Choroid plexus epithelial cell (primary cell): ENCODE data around the gene PITRM1.
A peak's percentile ranks its signal among the peaks of the same experiment; 100 is the strongest.

Experiments
- DNase-seq: peaks from one replicate; pipeline ENCODE4 v3.0.0-alpha.2; 2010; ENCODE audit warnings: low read depth
- H3K4me3 ChIP-seq: 2 replicates; pipeline ENCODE4 v1.5.1; 2011; ENCODE audit warnings: low read depth, mild to moderate bottlenecking, control low read depth, low read length, moderate library complexity
- CTCF ChIP-seq: conservative IDR thresholded peaks from 2 replicates; pipeline ENCODE4 v1.5.1; 2011; ENCODE audit warnings: low read depth, mild to moderate bottlenecking, control low read depth, inconsistent platforms, low read length, moderate library complexity

The PITRM1 gene

DNA sequence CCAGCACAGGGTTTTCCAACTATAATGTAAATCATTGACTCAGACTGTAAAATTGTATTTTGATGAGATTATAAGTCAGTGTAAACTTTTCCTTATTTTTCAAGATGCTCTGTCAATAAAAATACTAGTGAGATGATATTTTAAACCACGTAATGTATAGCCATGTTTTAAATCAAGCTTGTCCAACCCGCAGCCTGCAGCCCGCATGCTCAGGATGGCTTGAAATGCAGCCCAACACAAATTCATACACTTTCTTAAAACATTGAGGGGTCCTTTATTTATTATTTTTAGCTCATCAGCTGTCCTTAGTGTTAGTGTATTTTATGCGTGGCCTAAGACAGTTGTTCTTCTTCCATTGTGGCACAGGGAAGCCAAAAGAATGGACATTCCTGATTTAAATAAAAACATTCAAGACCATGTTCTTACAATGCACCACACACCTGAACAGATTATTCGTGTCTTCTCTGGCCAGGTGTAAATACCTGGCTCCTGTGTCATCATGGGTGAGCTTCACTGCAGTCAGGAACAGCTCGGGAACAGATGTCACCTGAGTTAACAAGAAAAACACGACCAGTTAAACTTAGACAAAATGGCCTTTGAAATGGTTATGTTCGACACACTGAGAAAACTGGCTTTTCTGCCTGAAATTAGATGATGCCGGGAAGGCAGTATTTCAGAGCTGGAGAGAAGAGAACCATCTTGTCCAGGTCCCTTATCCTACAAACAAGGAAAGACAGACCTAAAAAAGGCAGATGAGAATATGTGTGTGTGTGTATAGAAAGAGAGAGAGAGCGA, 5.9 kb downstream of the PITRM1 start:
- no peak for DNase-seq
- H3K4me3 ChIP-seq: no peak overlapping the region
- TF ChIP-seq CTCF: no peak

GRCh38 chr10:3165196-3165595, 7.4 kb downstream of the PITRM1 start:
- no peak overlapping the region for H3K4me3 ChIP-seq
- no peak for DNase-seq
- no peak for TF ChIP-seq CTCF

- no peak overlapping the region for H3K4me3 ChIP-seq
- no peak for DNase-seq
- TF ChIP-seq CTCF: no peak
These were observed 8.7 kb downstream of the PITRM1 start for GRCh38 chr10:3163879-3164278.

DNA sequence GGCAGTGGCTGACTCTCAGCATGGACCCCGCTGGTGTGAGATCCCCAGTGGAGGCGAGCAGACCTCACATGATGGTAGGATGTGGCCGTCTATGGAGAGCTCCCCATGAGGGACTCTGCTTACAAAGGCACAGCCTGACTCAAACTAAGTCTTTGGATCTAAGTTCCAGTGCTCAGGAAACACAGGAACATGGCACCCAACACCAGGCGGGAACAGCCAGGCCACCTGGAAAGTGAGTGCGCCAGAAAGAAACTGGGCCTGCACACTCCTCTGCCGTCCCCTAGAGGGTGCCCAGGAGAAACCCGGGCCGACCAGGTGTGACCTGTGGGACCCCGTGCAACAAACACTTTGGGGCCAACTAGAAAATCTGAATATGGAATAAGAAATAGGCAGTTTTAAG, 10.0 kb downstream of the PITRM1 start:
- no peak overlapping the region for H3K4me3 ChIP-seq
- no peak for DNase-seq
- TF ChIP-seq CTCF: peak; percentile 38

DNA sequence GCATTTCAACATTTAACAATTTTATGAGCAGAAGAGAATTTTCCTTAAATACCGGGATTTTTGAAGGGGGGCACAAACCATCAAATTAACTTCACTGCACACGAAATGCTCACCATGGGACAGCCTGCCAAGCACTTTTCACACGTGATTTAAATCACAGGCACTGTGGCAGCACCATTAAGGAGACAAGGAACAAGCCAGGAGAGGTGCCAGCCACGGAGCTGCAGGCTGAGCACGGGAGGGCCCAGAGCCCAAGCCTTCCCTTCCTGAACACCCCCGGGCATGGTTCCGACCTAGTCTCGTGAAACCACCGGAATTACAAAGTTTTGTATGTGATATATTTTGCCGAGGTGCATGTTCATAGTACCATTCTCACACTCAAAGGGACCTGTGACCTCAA, 13.4 kb downstream of the PITRM1 start:
- H3K4me3 ChIP-seq: no peak overlapping the region
- no peak for TF ChIP-seq CTCF
- no peak for DNase-seq

- no peak overlapping the region for H3K4me3 ChIP-seq
- DNase-seq: no peak
- TF ChIP-seq CTCF: no peak
These were observed 17.9 kb downstream of the PITRM1 start for GRCh38 chr10:3154666-3155065.

DNA sequence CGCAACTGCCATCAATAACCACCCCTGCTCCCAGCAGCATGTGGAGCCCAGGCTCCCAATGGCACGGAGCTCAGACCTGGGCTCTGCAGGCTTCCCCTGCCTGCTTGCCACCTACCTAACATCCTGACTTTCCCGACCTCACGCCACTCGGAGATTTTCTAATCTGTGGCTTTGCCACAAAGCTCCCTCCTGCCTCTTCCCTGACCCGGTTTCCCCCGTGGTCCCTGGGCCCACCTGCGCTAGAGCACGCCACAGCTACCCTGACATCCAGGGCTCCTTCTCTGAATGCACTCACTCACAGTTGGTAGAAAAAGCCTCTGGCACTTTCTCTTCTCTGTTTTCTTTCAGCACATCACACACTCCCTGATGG, 20.0 kb downstream of the PITRM1 start:
- no peak for TF ChIP-seq CTCF
- no peak for DNase-seq
- no peak overlapping the region for H3K4me3 ChIP-seq
